ENCODE data around the gene CCAR1.
"Not testable (repeated sequence)": the region's sequence is repeated elsewhere in the genome, so short reads cannot be mapped to it uniquely, and the experiment has no call there.

The CCAR1 gene

DNA sequence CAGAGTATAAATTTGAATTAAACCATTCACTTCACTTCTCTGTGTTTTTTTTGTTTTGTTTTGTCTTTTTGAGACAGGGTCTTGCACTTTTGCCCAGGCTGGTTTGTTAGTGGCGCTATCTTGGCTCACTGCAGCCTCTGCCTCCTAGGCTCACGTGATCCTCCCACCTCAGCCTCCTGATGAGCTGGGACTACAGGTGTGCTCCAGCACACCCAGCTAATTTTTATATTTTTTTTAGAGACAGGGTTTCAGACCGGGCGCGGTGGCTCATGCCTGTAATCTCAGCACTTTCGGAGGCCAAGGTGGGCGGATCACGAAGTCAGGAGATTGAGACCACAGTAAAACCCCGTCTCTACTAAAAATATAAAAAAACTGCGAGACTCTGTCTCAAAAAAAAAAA, 69.4 kb downstream of the CCAR1 start:
- Histone ChIP-seq H3K36me3 (ENCODE audit: insufficient read depth, low read length) (peaks cover 21% of the 10 kb centered on the region), H3K4me1 (ENCODE audit: insufficient read depth, low read length) (no peaks in the 10 kb centered on the region), H3K9me3 (ENCODE audit: control insufficient read depth, insufficient read depth, low read length) (no peaks in the 10 kb centered on the region), H3K9ac (ENCODE audit: low read depth, low read length) (no peak overlapping the region)

DNA sequence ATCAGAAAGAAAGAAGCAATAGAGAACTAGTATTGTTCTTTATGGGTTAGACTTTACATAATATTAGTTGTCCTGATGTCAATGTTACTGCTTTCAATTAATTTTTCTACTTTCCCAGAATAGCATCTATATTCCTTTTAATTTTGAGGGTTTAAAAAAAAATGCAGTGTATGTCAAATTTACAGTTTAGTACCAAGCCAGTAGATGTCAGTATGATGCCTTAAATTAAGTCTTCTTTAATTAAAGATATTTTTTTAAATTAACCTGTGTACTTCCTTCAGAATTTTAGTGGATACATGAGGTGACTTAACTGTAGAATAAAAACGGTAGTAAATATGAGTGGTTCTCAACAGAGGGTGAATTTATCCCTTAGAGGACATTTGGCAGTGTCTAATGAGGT, 71.1 kb downstream of the CCAR1 start:
- no peak overlapping the region for H3K9ac ChIP-seq (ENCODE audit: low read depth, low read length)
- H3K9me3 ChIP-seq (ENCODE audit: control insufficient read depth, insufficient read depth, low read length) = no peaks in the 10 kb centered on the region
- no peaks in the 10 kb centered on the region for H3K4me1 ChIP-seq (ENCODE audit: insufficient read depth, low read length)
- H3K36me3 ChIP-seq (ENCODE audit: insufficient read depth, low read length) = peaks cover 16% of the 10 kb centered on the region

DNA sequence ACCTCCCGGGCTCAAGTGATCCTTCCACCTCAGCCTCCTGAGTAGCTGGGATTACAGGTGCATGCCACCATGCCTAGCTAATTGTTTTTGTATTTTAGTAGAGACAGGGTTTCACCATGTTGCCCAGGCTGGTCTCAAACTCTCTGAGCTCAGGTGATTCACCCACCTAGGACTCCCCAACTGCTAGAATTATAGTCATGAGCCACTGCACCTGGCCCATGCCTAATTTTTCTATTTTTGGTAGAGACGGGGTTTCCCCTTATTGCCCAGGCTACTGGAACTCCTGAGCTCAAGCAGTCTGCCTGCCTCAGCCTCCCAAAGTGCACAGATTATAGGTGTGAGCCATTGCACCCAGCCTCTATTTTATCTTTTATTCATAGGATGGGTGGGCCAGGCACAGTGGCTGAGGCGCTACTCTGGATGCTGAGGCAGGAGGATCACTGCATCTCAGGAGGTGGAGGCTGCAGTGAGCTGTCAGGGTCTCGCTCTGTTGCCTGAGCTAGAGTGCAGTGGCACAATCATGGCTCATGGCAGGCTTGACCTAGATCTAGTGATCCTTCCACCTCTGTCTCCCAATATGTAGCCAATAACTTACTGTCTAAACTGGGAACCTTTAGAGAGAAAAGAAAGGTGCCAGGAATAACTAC, 75.0 kb downstream of the CCAR1 start:
- no peak overlapping the region for H3K9ac ChIP-seq (ENCODE audit: low read depth, low read length)

DNA sequence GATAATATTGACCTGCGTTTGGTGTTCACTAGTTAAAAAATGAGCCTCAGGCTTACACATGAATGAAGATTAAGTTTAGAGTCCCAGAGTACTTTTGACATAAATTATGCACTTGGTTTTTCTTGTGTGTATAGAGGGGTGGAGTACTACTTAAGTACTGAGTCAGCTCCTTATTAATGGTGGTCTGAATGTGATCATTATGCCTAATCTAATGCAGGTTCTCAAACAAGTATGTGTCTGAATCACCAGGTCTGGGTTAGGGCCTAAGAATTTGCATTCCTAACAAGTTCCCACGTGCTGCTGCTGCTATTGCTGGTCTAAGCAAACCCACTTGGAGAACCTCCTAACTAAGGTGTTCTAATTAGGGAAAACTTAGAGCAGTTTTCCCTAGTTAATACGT, 75.6 kb downstream of the CCAR1 start:
- Histone ChIP-seq H3K4me1 (ENCODE audit: insufficient read depth, low read length) (no peaks in the 10 kb centered on the region), H3K36me3 (ENCODE audit: insufficient read depth, low read length) (peaks cover 13% of the 10 kb centered on the region), H3K9ac (ENCODE audit: low read depth, low read length) (no peak overlapping the region), H3K9me3 (ENCODE audit: control insufficient read depth, insufficient read depth, low read length) (no peaks in the 10 kb centered on the region)

More for the DNA sequence above, 75.0 kb downstream of the CCAR1 start:
- H3K4me1 ChIP-seq (ENCODE audit: insufficient read depth, low read length) = no peaks in the 10 kb centered on the region
- H3K36me3 ChIP-seq (ENCODE audit: insufficient read depth, low read length) = peaks cover 13% of the 10 kb centered on the region
- H3K9me3 ChIP-seq (ENCODE audit: control insufficient read depth, insufficient read depth, low read length) = no peaks in the 10 kb centered on the region

DNA sequence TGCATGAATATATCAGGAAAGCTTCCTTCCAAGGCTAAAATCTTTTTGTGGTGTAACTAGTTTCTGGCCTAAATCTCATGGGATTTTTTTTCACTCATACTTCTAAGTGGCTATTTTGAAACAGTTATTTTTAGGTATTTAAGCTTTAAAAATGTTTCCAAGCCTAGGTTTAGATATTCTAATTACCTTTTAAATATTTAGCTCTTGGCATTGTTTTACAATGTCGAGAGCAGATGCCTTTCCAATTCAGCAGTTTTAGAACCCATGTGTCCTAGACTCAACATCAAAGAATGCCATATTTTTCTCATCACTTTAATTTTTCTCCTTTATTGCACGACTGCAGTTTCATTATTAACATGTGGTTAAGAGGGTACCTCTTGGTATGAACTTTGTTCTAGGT, 79.2 kb downstream of the CCAR1 start:
- Histone ChIP-seq H3K4me1 (ENCODE audit: insufficient read depth, low read length) (no peaks in the 10 kb centered on the region), H3K9me3 (ENCODE audit: control insufficient read depth, insufficient read depth, low read length) (no peaks in the 10 kb centered on the region), H3K9ac (ENCODE audit: low read depth, low read length) (no peak overlapping the region), H3K36me3 (ENCODE audit: insufficient read depth, low read length) (peaks cover 7% of the 10 kb centered on the region; the same call in 1 of the 2 replicates)

DNA sequence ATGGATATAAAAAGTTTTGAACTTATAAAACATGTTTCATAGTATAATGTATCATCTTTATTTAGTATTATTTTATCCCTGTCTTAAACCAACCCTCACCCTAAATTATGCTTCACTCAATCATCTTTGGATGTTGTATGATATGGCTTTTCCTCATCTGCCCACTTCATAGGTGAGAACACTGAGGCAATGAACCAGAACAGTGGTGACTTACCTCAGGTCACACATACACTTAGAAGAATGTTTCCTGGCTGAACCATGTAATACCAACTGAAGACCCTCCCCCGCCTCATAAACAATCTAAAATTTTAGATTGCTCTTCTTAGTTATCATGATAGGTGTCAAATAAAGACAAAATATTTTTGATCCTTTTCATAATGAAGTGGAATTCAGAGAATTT, 83.7 kb downstream of the CCAR1 start:
- H3K36me3 ChIP-seq (ENCODE audit: insufficient read depth, low read length) = no peaks in the 10 kb centered on the region
- H3K4me1 ChIP-seq (ENCODE audit: insufficient read depth, low read length) = no peaks in the 10 kb centered on the region
- no peaks in the 10 kb centered on the region for H3K9me3 ChIP-seq (ENCODE audit: control insufficient read depth, insufficient read depth, low read length)
- H3K9ac ChIP-seq (ENCODE audit: low read depth, low read length) = no peak overlapping the region

DNA sequence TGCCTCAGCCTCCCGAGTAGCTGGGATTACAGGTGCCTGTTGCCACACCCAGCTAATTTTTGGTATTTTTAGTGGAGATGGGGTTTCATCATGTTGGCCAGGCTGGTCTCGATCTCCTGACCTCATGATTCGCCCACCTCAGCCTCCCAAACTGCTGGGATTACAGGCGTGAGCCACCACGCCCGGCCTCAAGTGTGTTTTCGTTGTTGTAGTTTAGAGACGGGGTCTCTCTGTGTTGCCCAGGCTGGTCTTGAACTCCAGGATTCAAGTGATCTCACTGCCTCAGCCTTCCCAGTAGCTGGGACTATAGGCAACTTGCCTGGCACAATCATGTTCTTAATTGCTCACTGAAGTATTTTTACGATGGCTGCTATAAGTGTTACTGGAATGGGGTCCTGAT, 89.8 kb downstream of the CCAR1 start:
- H3K9me3 ChIP-seq (ENCODE audit: control insufficient read depth, insufficient read depth, low read length); H3K9ac ChIP-seq (ENCODE audit: low read depth, low read length); H3K4me1 ChIP-seq (ENCODE audit: insufficient read depth, low read length); H3K36me3 ChIP-seq (ENCODE audit: insufficient read depth, low read length): not testable (repeated sequence)

DNA sequence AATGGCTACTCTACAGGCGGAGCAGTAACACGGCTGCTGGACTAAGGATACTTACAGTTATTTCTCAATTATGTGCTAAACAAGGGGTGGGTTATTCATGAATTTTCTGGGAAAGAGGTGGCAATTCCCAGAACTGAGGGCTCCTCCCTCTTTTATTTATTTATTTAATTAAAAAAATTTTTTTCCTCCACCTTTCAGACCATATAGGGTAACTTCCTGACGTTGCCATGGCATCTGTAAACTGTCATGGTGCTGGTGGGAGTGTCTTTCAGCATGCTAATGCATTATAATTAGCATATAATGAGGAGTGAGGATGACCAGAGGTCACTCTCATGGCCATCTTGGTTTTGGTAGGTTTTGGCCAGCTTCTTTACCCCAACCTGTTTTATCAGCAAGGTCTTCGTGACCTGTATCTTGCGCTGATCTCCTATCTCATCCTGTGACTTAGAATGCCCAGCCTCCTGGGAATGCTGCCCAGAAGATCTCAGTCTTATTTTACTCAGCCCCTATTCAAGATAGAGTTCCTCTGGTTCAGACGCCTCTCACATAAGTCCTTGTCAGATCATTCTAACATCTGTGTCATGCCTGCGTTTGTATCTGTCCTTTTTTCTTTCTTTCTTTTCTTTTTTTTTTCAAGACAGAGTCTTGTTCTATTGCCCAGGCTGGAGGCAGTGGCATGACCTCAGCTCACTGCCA, 90.4 kb downstream of the CCAR1 start:
- Histone ChIP-seq H3K36me3 (ENCODE audit: insufficient read depth, low read length) (no peaks in the 10 kb centered on the region), H3K4me1 (ENCODE audit: insufficient read depth, low read length) (peaks cover 5% of the 10 kb centered on the region; the same call in 1 of the 2 replicates), H3K9me3 (ENCODE audit: control insufficient read depth, insufficient read depth, low read length) (no peaks in the 10 kb centered on the region), H3K9ac (ENCODE audit: low read depth, low read length) (no peak overlapping the region)

DNA sequence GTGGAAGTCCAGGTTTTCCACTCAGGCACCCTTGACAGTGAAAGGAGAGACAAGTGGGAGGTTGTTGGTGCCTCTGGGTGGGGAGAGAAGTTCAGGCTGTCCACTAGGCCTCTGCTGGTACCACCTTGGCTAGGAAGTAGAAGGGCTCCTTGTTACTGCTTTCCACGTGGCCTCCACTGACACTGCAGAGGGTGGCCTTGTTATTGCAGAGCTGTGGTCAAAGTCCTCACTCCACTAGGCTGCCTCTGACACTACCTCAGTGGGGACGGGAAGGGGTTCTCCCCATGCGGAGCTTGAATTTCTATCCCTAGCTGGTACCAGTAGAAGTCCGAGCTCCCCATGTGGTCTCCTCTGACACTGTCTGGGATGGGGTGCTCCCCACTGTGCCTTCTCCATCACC, 91.4 kb downstream of the CCAR1 start:
- H3K36me3 ChIP-seq (ENCODE audit: insufficient read depth, low read length) = no peaks in the 10 kb centered on the region
- H3K9ac ChIP-seq (ENCODE audit: low read depth, low read length) = no peak overlapping the region

DNA sequence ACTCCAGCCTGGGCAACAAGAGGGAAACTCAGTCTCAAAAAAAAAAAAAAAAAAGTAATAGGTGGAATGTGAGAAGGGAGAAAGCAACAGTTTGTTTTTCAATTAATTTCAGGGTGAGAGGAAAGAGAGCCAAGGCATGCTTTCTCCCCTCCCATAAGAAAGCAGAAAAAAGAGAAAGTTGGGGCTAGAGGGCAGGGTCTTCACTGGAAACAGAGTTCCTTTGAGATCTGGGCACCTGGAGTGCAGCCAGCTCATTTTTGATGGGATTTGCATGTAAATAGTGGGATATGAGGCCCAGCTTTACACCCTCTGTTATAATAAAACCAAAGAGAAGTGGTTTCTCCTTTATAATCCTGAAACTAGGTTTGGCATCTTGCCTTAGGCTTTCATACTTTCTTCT, 92.5 kb downstream of the CCAR1 start:
- H3K36me3 ChIP-seq (ENCODE audit: insufficient read depth, low read length) = no peaks in the 10 kb centered on the region
- H3K4me1 ChIP-seq (ENCODE audit: insufficient read depth, low read length) = peaks cover 5% of the 10 kb centered on the region; the same call in 1 of the 2 replicates
- no peak overlapping the region for H3K9ac ChIP-seq (ENCODE audit: low read depth, low read length)
- H3K9me3 ChIP-seq (ENCODE audit: control insufficient read depth, insufficient read depth, low read length) = no peaks in the 10 kb centered on the region

More for the DNA sequence above, 91.4 kb downstream of the CCAR1 start:
- Histone ChIP-seq H3K9me3 (ENCODE audit: control insufficient read depth, insufficient read depth, low read length) (no peaks in the 10 kb centered on the region), H3K4me1 (ENCODE audit: insufficient read depth, low read length) (peaks cover 5% of the 10 kb centered on the region; the same call in 1 of the 2 replicates)

DNA sequence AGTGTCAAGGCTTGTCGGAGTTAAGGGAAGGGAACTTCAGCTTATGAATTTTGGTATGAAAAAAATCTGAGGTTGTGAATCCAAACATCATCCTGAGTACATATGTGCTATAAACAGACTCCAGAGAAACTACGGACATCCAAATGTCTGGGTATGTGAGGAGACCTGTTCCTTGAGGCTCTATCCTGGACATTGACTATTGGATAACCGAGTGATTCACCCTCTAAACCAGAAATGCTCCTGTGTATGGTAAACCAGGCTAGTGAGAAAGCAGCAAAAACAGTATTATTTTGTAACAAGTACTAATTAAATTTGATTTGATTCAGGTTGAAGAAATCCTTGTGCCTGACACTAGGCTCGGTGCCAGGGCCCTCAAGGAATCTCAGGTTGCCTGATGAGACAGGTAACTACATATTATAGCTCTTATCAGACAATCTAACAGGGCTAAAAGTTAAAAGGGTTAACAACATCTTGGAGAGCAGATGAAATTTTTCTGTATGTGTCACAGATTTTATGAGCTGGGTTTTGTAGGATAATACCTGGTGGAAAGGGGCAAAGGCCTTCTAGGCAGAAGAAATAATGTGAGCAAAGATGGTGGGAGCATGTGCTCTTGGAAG, 95.9 kb downstream of the CCAR1 start:
- H3K9me3 ChIP-seq (ENCODE audit: control insufficient read depth, insufficient read depth, low read length) = no peaks in the 10 kb centered on the region
- no peaks in the 10 kb centered on the region for H3K36me3 ChIP-seq (ENCODE audit: insufficient read depth, low read length)
- no peak overlapping the region for H3K9ac ChIP-seq (ENCODE audit: low read depth, low read length)
- peaks cover 5% of the 10 kb centered on the region; the same call in 1 of the 2 replicates for H3K4me1 ChIP-seq (ENCODE audit: insufficient read depth, low read length)

DNA sequence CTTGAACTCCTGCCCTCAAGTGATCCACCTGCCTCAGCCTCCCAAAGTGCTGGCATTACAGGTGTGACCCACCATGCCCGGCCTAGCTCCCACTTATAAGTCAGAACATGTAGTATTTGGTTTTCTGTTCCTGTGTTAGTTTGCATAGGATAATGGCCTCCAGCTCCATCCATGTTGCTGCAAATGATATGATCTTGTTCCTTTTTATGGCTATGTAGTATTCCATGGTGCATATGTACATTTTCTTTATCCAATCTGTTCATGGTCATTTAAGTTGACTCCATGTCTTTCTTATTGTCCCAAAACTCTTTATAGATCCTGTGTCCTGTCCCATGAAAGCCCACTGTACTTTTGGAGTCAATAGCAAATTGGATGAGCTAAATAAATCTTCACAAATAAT, 99.3 kb downstream of the CCAR1 start:
- H3K9ac ChIP-seq (ENCODE audit: low read depth, low read length); H3K36me3 ChIP-seq (ENCODE audit: insufficient read depth, low read length); H3K4me1 ChIP-seq (ENCODE audit: insufficient read depth, low read length); H3K9me3 ChIP-seq (ENCODE audit: control insufficient read depth, insufficient read depth, low read length): not testable (repeated sequence)

DNA sequence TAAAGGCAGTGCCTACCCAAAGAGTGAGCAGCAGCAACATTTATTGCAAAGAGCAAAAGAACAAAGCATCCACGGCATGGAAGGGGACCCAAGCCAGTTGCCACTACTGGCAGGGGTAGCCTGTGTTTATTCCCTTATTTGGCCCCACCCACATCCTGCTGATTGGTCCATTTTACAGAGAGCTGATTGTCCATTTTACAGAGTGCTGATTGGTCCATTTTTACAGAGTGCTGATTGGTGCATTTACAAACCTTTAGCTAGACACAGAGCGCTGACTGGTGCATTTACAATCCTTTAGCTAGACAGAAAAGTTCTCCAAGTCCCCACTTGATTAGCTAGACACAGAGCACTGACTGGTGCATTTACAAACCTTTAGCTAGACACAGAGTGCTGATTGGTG, 101.6 kb downstream of the CCAR1 start:
- H3K36me3 ChIP-seq (ENCODE audit: insufficient read depth, low read length); H3K4me1 ChIP-seq (ENCODE audit: insufficient read depth, low read length); H3K9ac ChIP-seq (ENCODE audit: low read depth, low read length); H3K9me3 ChIP-seq (ENCODE audit: control insufficient read depth, insufficient read depth, low read length): not testable (repeated sequence)

DNA sequence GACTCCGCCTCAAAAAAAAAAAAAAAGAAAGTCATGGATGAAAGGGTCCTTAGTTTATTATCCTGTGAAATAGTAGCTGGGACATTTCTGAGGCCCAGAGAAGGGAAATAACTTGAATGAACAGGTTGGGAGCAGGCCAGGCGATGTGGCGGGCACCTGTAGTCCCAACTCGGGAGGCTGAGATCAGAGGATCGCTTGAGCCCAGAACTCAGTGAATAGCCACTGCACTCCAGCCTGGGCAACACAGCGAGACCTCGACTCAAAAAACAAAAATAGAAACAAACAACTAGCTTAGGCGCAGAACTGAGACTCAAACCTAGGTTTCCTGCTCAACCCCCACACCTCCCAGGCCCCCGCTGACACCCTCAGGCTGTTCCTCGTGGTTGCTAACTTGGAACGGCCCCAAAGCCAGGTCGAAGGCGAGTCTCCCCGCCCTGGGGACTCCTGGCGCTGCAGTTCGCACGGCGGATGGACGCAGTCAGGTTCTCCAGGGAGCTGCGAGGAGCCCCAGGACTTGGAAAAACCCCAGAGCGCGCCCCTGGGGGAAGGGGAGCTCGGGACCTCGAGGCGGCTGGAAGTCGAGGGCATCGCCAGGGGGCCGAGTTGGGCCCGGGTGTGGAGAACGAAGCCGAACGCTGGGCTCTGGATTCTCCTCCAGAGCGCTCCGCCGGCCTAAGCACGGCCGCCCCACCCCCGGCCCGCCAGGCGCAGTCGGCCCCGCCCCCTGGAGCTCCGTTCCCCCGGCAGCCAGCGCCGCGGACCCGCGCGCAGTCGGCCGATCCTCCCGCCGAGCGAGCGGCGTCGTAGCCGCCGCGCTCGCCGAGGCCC, 105.9 kb downstream of the CCAR1 start, which contains the start of gene STOX1:
STOX1 (plus strand) TSS at position 768 of the 828 bp plus-strand sequence. CDS start 93 bp downstream, outside the sequence.
- Histone ChIP-seq H3K4me1 (ENCODE audit: insufficient read depth, low read length) (no peaks in the 10 kb centered on the region), H3K9me3 (ENCODE audit: control insufficient read depth, insufficient read depth, low read length) (no peaks in the 10 kb centered on the region), H3K36me3 (ENCODE audit: insufficient read depth, low read length) (no peaks in the 10 kb centered on the region), H3K9ac (ENCODE audit: low read depth, low read length) (peak within 1 kb of the TSS; percentile 84)

All from ES-I3 (cell line).